Activated CD8-positive, alpha-beta memory T cell treated with anti-CD3 and anti-CD28 coated beads, Interleukin-2, amount 50 U/mL, for 48 hours (primary cell): ENCODE results near the gene SYNJ1.
"Not testable (repeated sequence)": the region's sequence is repeated elsewhere in the genome, so short reads cannot be mapped to it uniquely, and the experiment has no call there.

Source experiments
- DNase-seq: peaks from one replicate; pipeline ENCODE4 v3.0.0-alpha.2; 2020

SYNJ1 gene

GRCh38 chr21:32727687-32728455 is at the start of gene SYNJ1:
TSS of gene SYNJ1 (minus strand) at chr21:32728013. CDS start at chr21:32726895, 1,118 bp downstream.
- DNase-seq, result peak; percentile 98

GRCh38 chr21:32777269-32777668 is 49.5 kb upstream of the SYNJ1 start:
- no peak for DNase-seq

GRCh38 chr21:32776743-32777142 is 48.9 kb upstream of the SYNJ1 start:
- no peak for DNase-seq

- DNase-seq, result not testable (repeated sequence)
These were observed 45.2 kb upstream of the SYNJ1 start for GRCh38 chr21:32773048-32773344.

- DNase-seq, result peak; percentile 74
These were observed 44.7 kb upstream of the SYNJ1 start for GRCh38 chr21:32772281-32773047.

GRCh38 chr21:32770871-32771523 is 43.2 kb upstream of the SYNJ1 start:
- peak; percentile 69 for DNase-seq

- DNase-seq, result no peak
These were observed 40.7 kb upstream of the SYNJ1 start for GRCh38 chr21:32768530-32768929.

- DNase-seq, result no peak
These were observed 37.2 kb upstream of the SYNJ1 start for GRCh38 chr21:32765058-32765457.

GRCh38 chr21:32764186-32764585 is 36.4 kb upstream of the SYNJ1 start:
- DNase-seq, result no peak

GRCh38 chr21:32757804-32758203 is 30.0 kb upstream of the SYNJ1 start:
- no peak for DNase-seq

GRCh38 chr21:32756096-32756495 is 28.3 kb upstream of the SYNJ1 start:
- no peak for DNase-seq

GRCh38 chr21:32753818-32754585 is 26.2 kb upstream of the SYNJ1 start:
- DNase-seq, result no peak

- DNase-seq, result no peak
These were observed 22.6 kb upstream of the SYNJ1 start for GRCh38 chr21:32750405-32750804.

GRCh38 chr21:32749662-32750061 is 21.8 kb upstream of the SYNJ1 start:
- DNase-seq, result no peak

GRCh38 chr21:32748529-32748928 is 20.7 kb upstream of the SYNJ1 start:
- DNase-seq, result no peak

GRCh38 chr21:32747396-32747795 is 19.6 kb upstream of the SYNJ1 start:
- DNase-seq, result no peak

GRCh38 chr21:32746711-32747110 is 18.9 kb upstream of the SYNJ1 start:
- DNase-seq, result not testable (repeated sequence)

- DNase-seq, result no peak
These were observed 14.6 kb upstream of the SYNJ1 start for GRCh38 chr21:32742396-32742795.

GRCh38 chr21:32741336-32741735 is 13.5 kb upstream of the SYNJ1 start:
- no peak for DNase-seq

GRCh38 chr21:32739946-32740345 is 12.1 kb upstream of the SYNJ1 start:
- no peak for DNase-seq

GRCh38 chr21:32736083-32736482 is 8.3 kb upstream of the SYNJ1 start:
- DNase-seq, result not testable (repeated sequence)

- DNase-seq, result no peak
These were observed 7.7 kb upstream of the SYNJ1 start for GRCh38 chr21:32735524-32735923.

- no peak for DNase-seq
These were observed 6.3 kb upstream of the SYNJ1 start for GRCh38 chr21:32733990-32734613.
